ENCODE data around the gene NEMF.

NEMF gene

DNA sequence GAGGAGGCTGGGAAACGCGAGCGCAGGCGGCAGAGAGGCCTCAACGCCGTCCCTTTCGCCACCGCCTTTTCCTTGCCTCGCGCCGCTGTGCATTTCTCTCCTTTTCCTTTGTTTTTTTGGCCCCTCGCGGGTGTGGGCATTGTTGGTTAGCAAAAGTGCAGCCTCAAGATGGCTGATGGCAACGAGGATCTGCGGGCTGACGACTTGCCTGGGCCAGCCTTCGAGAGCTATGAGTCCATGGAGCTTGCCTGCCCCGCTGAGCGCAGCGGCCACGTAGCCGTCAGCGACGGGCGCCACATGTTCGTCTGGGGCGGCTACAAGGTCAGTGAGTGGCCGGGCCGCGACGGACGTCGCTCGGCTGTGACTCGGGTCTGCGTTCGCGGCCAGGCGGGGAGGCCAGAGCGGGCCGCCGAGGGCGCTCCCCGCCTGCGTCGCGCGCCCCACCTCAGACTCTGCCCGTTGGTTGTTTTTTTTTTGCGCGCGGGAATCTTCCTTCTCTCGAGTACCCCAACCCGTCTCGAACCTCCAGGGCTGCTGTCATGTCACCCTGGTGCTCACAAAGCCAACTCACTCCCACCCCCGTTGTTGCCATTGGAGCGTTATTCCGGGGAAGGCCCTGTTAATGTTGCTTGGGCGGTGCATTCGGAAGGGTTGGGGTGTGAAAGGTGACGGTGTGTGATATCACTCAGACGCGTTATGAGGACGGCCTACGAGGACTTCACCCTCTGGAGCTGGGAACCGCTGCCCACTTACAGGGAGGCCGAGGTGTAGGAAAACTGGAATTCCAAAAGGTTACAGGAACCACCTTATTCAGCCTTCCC is 84.1 kb downstream of the NEMF start (continued):
- no peak for TF ChIP-seq SCRT2 (tag by site-specific recombination; IDR thresholded peaks at IDR 0.05)
- 0 out of 2 replicates have a peak, but pooled peaks have one; percentile 52 for TF ChIP-seq GLI4 (tag by site-specific recombination; IDR thresholded peaks at IDR 0.05)
- TF ChIP-seq IKZF3 (tag by site-specific recombination; IDR thresholded peaks at IDR 0.05) = peak; percentile 48
- no peak for TF ChIP-seq ZNF10 (tag by site-specific recombination; IDR thresholded peaks at IDR 0.05)
- TF ChIP-seq ZNF600 (tag by site-specific recombination; IDR thresholded peaks at IDR 0.05) = peak; percentile 80
- TF ChIP-seq, protein P1, sequence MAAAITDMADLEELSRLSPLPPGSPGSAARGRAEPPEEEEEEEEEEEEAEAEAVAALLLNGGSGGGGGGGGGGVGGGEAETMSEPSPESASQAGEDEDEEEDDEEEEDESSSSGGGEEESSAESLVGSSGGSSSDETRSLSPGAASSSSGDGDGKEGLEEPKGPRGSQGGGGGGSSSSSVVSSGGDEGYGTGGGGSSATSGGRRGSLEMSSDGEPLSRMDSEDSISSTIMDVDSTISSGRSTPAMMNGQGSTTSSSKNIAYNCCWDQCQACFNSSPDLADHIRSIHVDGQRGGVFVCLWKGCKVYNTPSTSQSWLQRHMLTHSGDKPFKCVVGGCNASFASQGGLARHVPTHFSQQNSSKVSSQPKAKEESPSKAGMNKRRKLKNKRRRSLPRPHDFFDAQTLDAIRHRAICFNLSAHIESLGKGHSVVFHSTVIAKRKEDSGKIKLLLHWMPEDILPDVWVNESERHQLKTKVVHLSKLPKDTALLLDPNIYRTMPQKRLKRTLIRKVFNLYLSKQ (tag by site-specific recombination; IDR thresholded peaks at IDR 0.05; ENCODE audit: borderline replicate concordance) = no peak
- no peak for TF ChIP-seq ZSCAN30 (tag by site-specific recombination; IDR thresholded peaks at IDR 0.05)
- TF ChIP-seq, protein P2, sequence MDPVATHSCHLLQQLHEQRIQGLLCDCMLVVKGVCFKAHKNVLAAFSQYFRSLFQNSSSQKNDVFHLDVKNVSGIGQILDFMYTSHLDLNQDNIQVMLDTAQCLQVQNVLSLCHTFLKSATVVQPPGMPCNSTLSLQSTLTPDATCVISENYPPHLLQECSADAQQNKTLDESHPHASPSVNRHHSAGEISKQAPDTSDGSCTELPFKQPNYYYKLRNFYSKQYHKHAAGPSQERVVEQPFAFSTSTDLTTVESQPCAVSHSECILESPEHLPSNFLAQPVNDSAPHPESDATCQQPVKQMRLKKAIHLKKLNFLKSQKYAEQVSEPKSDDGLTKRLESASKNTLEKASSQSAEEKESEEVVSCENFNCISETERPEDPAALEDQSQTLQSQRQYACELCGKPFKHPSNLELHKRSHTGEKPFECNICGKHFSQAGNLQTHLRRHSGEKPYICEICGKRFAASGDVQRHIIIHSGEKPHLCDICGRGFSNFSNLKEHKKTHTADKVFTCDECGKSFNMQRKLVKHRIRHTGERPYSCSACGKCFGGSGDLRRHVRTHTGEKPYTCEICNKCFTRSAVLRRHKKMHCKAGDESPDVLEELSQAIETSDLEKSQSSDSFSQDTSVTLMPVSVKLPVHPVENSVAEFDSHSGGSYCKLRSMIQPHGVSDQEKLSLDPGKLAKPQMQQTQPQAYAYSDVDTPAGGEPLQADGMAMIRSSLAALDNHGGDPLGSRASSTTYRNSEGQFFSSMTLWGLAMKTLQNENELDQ (tag by site-specific recombination; IDR thresholded peaks at IDR 0.05; ENCODE audit: low read depth) = no peak
- no peak for TF ChIP-seq ZNF248 (tag by site-specific recombination; IDR thresholded peaks at IDR 0.05)
- TF ChIP-seq ZFP37 (tag by site-specific recombination; IDR thresholded peaks at IDR 0.05) = 0 out of 2 replicates have a peak, but pooled peaks have one; percentile 29
- no peak for TF ChIP-seq ZNF394 (tag by site-specific recombination; IDR thresholded peaks at IDR 0.05; ENCODE audit: borderline replicate concordance)
- TF ChIP-seq, protein P3, sequence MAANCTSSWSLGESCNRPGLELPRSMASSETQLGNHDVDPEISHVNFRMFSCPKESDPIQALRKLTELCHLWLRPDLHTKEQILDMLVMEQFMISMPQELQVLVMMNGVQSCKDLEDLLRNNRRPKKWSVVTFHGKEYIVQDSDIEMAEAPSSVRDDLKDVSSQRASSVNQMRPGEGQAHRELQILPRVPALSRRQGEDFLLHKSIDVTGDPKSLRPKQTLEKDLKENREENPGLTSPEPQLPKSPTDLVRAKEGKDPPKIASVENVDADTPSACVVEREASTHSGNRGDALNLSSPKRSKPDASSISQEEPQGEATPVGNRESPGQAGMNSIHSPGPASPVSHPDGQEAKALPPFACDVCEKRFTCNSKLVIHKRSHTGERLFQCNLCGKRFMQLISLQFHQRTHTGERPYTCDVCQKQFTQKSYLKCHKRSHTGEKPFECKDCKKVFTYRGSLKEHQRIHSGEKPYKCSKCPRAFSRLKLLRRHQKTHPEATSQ (tag by site-specific recombination; IDR thresholded peaks at IDR 0.05) = no peak; the same call in 1 of the 2 replicates
- TF ChIP-seq YY1 (tag by site-specific recombination; IDR thresholded peaks at IDR 0.05) = peak; percentile 76; the same call in 1 of the 2 replicates
- TF ChIP-seq ZNF561 (tag by site-specific recombination; IDR thresholded peaks at IDR 0.05; ENCODE audit: borderline replicate concordance) = no peak
- TF ChIP-seq ZNF174 (tag by site-specific recombination; IDR thresholded peaks at IDR 0.05) = no peak
- no peak for TF ChIP-seq ZNF621 (tag by site-specific recombination; IDR thresholded peaks at IDR 0.05)
- no peak for TF ChIP-seq ZNF157 (tag by site-specific recombination; IDR thresholded peaks at IDR 0.05)
- no peak for TF ChIP-seq SETDB1 (IDR thresholded peaks at IDR 0.05; ENCODE audit: insufficient read length, low read length)
- TF ChIP-seq ZNF677 (tag by site-specific recombination; IDR thresholded peaks at IDR 0.05) = no peak
- TF ChIP-seq, protein P4, sequence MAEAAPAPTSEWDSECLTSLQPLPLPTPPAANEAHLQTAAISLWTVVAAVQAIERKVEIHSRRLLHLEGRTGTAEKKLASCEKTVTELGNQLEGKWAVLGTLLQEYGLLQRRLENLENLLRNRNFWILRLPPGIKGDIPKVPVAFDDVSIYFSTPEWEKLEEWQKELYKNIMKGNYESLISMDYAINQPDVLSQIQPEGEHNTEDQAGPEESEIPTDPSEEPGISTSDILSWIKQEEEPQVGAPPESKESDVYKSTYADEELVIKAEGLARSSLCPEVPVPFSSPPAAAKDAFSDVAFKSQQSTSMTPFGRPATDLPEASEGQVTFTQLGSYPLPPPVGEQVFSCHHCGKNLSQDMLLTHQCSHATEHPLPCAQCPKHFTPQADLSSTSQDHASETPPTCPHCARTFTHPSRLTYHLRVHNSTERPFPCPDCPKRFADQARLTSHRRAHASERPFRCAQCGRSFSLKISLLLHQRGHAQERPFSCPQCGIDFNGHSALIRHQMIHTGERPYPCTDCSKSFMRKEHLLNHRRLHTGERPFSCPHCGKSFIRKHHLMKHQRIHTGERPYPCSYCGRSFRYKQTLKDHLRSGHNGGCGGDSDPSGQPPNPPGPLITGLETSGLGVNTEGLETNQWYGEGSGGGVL (tag by site-specific recombination; IDR thresholded peaks at IDR 0.05) = 0 out of 2 replicates have a peak, but pooled peaks have one; percentile 12
- TF ChIP-seq ZNF544 (tag by site-specific recombination; IDR thresholded peaks at IDR 0.05) = no peak
- peak; percentile 95 for TF ChIP-seq ZNF629 (tag by site-specific recombination; IDR thresholded peaks at IDR 0.05)
- TF ChIP-seq PRDM1 (tag by site-specific recombination; IDR thresholded peaks at IDR 0.05) = no peak
- no peak for TF ChIP-seq ZBTB48 (tag by site-specific recombination; IDR thresholded peaks at IDR 0.05)
- TF ChIP-seq ZNF23 (tag by site-specific recombination; IDR thresholded peaks at IDR 0.05; ENCODE audit: borderline replicate concordance) = no peak
- TF ChIP-seq, protein P5, sequence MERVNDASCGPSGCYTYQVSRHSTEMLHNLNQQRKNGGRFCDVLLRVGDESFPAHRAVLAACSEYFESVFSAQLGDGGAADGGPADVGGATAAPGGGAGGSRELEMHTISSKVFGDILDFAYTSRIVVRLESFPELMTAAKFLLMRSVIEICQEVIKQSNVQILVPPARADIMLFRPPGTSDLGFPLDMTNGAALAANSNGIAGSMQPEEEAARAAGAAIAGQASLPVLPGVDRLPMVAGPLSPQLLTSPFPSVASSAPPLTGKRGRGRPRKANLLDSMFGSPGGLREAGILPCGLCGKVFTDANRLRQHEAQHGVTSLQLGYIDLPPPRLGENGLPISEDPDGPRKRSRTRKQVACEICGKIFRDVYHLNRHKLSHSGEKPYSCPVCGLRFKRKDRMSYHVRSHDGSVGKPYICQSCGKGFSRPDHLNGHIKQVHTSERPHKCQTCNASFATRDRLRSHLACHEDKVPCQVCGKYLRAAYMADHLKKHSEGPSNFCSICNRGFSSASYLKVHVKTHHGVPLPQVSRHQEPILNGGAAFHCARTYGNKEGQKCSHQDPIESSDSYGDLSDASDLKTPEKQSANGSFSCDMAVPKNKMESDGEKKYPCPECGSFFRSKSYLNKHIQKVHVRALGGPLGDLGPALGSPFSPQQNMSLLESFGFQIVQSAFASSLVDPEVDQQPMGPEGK (tag by site-specific recombination; IDR thresholded peaks at IDR 0.05) = peak; percentile 36; the same call in 1 of the 2 replicates
- TF ChIP-seq YY2 (tag by site-specific recombination; IDR thresholded peaks at IDR 0.05) = peak; percentile 70
- TF ChIP-seq KLF8 (tag by site-specific recombination; IDR thresholded peaks at IDR 0.05) = peak; percentile 69
- TF ChIP-seq, protein P6, sequence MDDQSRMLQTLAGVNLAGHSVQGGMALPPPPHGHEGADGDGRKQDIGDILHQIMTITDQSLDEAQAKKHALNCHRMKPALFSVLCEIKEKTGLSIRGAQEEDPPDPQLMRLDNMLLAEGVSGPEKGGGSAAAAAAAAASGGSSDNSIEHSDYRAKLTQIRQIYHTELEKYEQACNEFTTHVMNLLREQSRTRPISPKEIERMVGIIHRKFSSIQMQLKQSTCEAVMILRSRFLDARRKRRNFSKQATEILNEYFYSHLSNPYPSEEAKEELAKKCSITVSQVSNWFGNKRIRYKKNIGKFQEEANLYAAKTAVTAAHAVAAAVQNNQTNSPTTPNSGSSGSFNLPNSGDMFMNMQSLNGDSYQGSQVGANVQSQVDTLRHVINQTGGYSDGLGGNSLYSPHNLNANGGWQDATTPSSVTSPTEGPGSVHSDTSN (CRISPR knock-in tag; IDR thresholded peaks at IDR 0.05) = no peak

All from HEK293 (cell line).